Fibroblast of upper back skin (primary cell): ENCODE measurements around the gene F5.
"Not testable (repeated sequence)": the region's sequence is repeated elsewhere in the genome, so short reads cannot be mapped to it uniquely, and the experiment has no call there.

Source experiments
- DNase-seq: peaks from one replicate; pipeline ENCODE4 v3.0.0-alpha.2; 2013

Gene F5

GRCh38 chr1:169503601-169504000, 82.7 kb downstream of the F5 start:
- not testable (repeated sequence) for DNase-seq

- DNase-seq: no peak
Observed at GRCh38 chr1:169499807-169500206, 86.5 kb downstream of the F5 start.

GRCh38 chr1:169497317-169497716, 89.0 kb downstream of the F5 start:
- DNase-seq: no peak

- no peak for DNase-seq
Observed at GRCh38 chr1:169495916-169496315, 90.4 kb downstream of the F5 start.

GRCh38 chr1:169495046-169495775, 91.1 kb downstream of the F5 start:
- peak; percentile 7 for DNase-seq

GRCh38 chr1:169494343-169494742, 91.9 kb downstream of the F5 start:
- DNase-seq: no peak

GRCh38 chr1:169493251-169493650, 93.0 kb downstream of the F5 start:
- no peak for DNase-seq

- DNase-seq: no peak
Observed at GRCh38 chr1:169491845-169492281, 94.4 kb downstream of the F5 start.

- no peak for DNase-seq
Observed at GRCh38 chr1:169488157-169488556, 98.1 kb downstream of the F5 start.

GRCh38 chr1:169487561-169487960, 98.7 kb downstream of the F5 start:
- DNase-seq: no peak

- DNase-seq: no peak
Observed at GRCh38 chr1:169487133-169487532, 99.1 kb downstream of the F5 start.

GRCh38 chr1:169486281-169487051, 99.8 kb downstream of the F5 start:
- peak; percentile 49 for DNase-seq

- DNase-seq: peak; percentile 100
Observed at GRCh38 chr1:169485431-169486280, 100.6 kb downstream of the F5 start, which contains the start of gene SLC19A2. Gene SLC19A2, minus strand, starts transcription at chr1:169485944. Its CDS starts 178 bp downstream, at chr1:169485766.

GRCh38 chr1:169484683-169485430, 101.4 kb downstream of the F5 start:
- DNase-seq: peak; percentile 43

- no peak for DNase-seq
Observed at GRCh38 chr1:169484101-169484500, 102.2 kb downstream of the F5 start.

- DNase-seq: no peak
Observed at GRCh38 chr1:169483500-169483966, 102.7 kb downstream of the F5 start.

GRCh38 chr1:169479363-169480066, 106.8 kb downstream of the F5 start:
- DNase-seq: no peak

GRCh38 chr1:169478094-169478672, 108.1 kb downstream of the F5 start:
- no peak for DNase-seq

- no peak for DNase-seq
Observed at GRCh38 chr1:169475806-169476387, 110.4 kb downstream of the F5 start.

GRCh38 chr1:169474302-169474995, 111.8 kb downstream of the F5 start:
- DNase-seq: no peak
